H1 (cell line): ENCODE measurements around the gene FNDC1.

Source experiments
- MAFK ChIP-seq: IDR thresholded peaks from 2 replicates; pipeline ENCODE4 v1.6.1; 2012; ENCODE audit warnings: low read depth, mild to moderate bottlenecking, improper control_type of control experiment, low read length
- NRF1 ChIP-seq: IDR thresholded peaks from 2 replicates; pipeline ENCODE4 v1.6.1; 2011; ENCODE audit warnings: mild to moderate bottlenecking, low read depth, low read length, improper control_type of control experiment
- POLR2A ChIP-seq, 2 experiments: IDR thresholded peaks; 1 replicate in 1 of 2; 2 replicates in 1 of 2; pipeline ENCODE4 v1.6.1; 2011; ENCODE audit warnings: low read depth in 2 of 2, low read length in 2 of 2, mild to moderate bottlenecking in 2 of 2; ENCODE audit errors: control extremely low read depth in 1 of 2
- TF ChIP-seq, protein P1 (sequence below), 3 experiments: IDR thresholded peaks; 1 replicate in 2 of 3; 2 replicates in 1 of 3; pipeline versions ENCODE4 v1.5.1 to v1.6.1; 2011; ENCODE audit warnings: low read length in 3 of 3, mild to moderate bottlenecking in 3 of 3, inconsistent platforms in 2 of 3, low read depth in 1 of 3, moderate library complexity in 1 of 3; ENCODE audit not compliant: insufficient read depth in 1 of 3; ENCODE audit errors: control extremely low read depth in 1 of 3
- TF ChIP-seq, protein P2 (sequence below): IDR thresholded peaks from 2 replicates; pipeline ENCODE4 v1.6.1; 2012; ENCODE audit warnings: inconsistent platforms

DNA sequence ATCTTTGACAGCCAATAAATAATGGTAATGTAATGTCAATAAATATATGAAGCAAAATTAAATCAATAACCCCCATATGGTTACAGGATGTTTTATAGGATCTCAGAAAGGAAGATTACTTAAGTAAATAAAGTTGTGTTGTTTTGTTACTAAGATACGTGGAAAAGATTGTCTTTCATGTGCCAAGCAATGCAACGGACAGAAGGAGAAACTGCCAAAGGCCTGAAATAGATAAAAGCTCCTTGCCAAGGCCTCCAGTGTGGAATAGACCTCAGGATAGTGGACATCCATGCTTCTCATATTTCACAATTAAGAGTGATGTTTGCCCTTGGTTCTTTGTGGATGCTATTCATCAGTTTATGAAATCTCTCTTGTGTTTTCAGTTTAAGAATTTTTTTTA is 16.4 kb upstream of the FNDC1 start:
- TF ChIP-seq POLR2A (IDR thresholded peaks at IDR 0.05; ENCODE audit: control extremely low read depth in 1 of 2, low read depth in 2 of 2, low read length in 2 of 2) (no peak), MAFK (no peak), NRF1 (no peak)
- TF ChIP-seq, protein P1, sequence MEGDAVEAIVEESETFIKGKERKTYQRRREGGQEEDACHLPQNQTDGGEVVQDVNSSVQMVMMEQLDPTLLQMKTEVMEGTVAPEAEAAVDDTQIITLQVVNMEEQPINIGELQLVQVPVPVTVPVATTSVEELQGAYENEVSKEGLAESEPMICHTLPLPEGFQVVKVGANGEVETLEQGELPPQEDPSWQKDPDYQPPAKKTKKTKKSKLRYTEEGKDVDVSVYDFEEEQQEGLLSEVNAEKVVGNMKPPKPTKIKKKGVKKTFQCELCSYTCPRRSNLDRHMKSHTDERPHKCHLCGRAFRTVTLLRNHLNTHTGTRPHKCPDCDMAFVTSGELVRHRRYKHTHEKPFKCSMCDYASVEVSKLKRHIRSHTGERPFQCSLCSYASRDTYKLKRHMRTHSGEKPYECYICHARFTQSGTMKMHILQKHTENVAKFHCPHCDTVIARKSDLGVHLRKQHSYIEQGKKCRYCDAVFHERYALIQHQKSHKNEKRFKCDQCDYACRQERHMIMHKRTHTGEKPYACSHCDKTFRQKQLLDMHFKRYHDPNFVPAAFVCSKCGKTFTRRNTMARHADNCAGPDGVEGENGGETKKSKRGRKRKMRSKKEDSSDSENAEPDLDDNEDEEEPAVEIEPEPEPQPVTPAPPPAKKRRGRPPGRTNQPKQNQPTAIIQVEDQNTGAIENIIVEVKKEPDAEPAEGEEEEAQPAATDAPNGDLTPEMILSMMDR (IDR thresholded peaks at IDR 0.05; ENCODE audit: control extremely low read depth in 1 of 3, insufficient read depth in 1 of 3, low read depth in 1 of 3, low read length in 3 of 3) = no peak
- TF ChIP-seq, protein P2, sequence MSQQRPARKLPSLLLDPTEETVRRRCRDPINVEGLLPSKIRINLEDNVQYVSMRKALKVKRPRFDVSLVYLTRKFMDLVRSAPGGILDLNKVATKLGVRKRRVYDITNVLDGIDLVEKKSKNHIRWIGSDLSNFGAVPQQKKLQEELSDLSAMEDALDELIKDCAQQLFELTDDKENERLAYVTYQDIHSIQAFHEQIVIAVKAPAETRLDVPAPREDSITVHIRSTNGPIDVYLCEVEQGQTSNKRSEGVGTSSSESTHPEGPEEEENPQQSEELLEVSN = no peak
